Keratinocyte (primary cell): ENCODE data around the gene NRF1.

ENCODE experiments used
- EZH2 ChIP-seq: IDR thresholded peaks from one replicate; pipeline ENCODE4 v1.6.1; 2012; ENCODE audit warnings: inconsistent platforms, mild to moderate bottlenecking, low read length, moderate library complexity
- TF ChIP-seq, protein P1 (sequence below), 3 experiments: IDR thresholded peaks in 1 of 3; conservative IDR thresholded peaks in 1 of 3; optimal IDR thresholded peaks in 1 of 3; 2 replicates in 2 of 3; 3 replicates in 1 of 3; pipeline versions ENCODE3 to v1.5.1; 2011; ENCODE audit warnings: low read length in 3 of 3, mild to moderate bottlenecking in 3 of 3, moderate library complexity in 2 of 3, control low read depth in 1 of 3, inconsistent platforms in 1 of 3; ENCODE audit not compliant: insufficient read depth in 2 of 3; ENCODE audit errors: extremely low read depth in 1 of 3

DNA sequence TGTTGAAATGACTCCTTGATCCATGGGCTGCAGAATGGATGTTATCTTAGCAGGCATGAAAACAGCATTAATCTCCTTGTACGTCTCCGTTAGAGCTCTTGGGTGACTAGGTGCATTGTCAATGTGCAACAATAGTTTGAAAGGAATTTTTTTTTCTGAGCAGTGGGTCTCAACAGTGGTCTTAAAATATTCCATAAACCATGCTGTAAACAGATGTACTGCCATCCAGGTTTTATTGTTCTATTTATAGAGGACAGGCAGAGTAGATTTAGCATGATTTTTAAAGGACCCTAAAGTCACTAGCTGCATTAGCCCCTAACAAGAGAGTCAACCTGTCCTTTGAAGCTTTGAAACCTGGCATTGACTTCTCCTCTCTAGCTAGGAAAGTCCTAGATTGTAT lies 64.0 kb downstream of the NRF1 start:
- TF ChIP-seq, protein P1, sequence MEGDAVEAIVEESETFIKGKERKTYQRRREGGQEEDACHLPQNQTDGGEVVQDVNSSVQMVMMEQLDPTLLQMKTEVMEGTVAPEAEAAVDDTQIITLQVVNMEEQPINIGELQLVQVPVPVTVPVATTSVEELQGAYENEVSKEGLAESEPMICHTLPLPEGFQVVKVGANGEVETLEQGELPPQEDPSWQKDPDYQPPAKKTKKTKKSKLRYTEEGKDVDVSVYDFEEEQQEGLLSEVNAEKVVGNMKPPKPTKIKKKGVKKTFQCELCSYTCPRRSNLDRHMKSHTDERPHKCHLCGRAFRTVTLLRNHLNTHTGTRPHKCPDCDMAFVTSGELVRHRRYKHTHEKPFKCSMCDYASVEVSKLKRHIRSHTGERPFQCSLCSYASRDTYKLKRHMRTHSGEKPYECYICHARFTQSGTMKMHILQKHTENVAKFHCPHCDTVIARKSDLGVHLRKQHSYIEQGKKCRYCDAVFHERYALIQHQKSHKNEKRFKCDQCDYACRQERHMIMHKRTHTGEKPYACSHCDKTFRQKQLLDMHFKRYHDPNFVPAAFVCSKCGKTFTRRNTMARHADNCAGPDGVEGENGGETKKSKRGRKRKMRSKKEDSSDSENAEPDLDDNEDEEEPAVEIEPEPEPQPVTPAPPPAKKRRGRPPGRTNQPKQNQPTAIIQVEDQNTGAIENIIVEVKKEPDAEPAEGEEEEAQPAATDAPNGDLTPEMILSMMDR (optimal IDR thresholded peaks at IDR 0.05 in 1 of 3, IDR thresholded peaks at IDR 0.05 in 1 of 3, conservative IDR thresholded peaks at IDR 0.05 in 1 of 3; ENCODE audit: extremely low read depth in 1 of 3, insufficient read depth in 2 of 3, low read length in 3 of 3) = no peak
- no peak for TF ChIP-seq EZH2
